ENCODE results near the gene RNF150. TPM values are rescaled to one million over a fixed set of nuclear protein-coding genes. Genes with fewer than 3 reads are reported as not detected.

RNF150 gene
- total and polyA plus RNA-seq, 4 donors, result 0.27 to 1.4 (median 0.81) TPM

DNA sequence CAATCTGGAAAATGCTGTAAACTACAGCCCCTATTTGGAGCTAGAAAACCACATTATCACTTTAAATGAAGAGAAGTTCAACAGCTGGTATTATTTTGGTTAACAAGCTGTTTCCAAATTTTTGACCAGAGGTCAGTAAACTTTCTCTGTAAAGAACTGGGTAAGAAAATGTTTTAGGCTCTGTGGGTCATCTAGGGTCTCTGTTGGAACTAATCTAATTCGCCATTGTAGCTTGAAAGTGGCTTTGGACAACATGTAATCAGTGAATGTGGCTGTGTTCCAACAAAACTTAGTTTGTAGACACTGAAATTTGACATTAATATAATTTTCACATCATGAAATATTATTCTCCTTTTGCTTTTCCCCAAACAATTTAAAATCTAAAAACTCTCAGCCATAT, 25.8 kb upstream of the RNF150 start:
- TF ChIP-seq RXRA (IDR thresholded peaks at IDR 0.05) (peak; percentile 15 to 47), EGR1 (IDR thresholded peaks at IDR 0.05; ENCODE audit: low read depth in 2 of 2) (no peak), RAD21 (IDR thresholded peaks at IDR 0.05) (no peak), HNF4G (IDR thresholded peaks at IDR 0.05) (no peak), NR2F2 (IDR thresholded peaks at IDR 0.05) (peak; percentile 66), HNF4A (conservative IDR thresholded peaks at IDR 0.05) (no peak), SP1 (IDR thresholded peaks at IDR 0.05) (no peak), YY1 (IDR thresholded peaks at IDR 0.05) (no peak), TAF1 (conservative IDR thresholded peaks at IDR 0.05) (no peak), FOXA2 (IDR thresholded peaks at IDR 0.05) (no peak)
- TF ChIP-seq, protein P1, sequence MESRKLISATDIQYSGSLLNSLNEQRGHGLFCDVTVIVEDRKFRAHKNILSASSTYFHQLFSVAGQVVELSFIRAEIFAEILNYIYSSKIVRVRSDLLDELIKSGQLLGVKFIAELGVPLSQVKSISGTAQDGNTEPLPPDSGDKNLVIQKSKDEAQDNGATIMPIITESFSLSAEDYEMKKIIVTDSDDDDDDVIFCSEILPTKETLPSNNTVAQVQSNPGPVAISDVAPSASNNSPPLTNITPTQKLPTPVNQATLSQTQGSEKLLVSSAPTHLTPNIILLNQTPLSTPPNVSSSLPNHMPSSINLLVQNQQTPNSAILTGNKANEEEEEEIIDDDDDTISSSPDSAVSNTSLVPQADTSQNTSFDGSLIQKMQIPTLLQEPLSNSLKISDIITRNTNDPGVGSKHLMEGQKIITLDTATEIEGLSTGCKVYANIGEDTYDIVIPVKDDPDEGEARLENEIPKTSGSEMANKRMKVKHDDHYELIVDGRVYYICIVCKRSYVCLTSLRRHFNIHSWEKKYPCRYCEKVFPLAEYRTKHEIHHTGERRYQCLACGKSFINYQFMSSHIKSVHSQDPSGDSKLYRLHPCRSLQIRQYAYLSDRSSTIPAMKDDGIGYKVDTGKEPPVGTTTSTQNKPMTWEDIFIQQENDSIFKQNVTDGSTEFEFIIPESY (IDR thresholded peaks at IDR 0.05), result no peak
- TF ChIP-seq, protein P2, sequence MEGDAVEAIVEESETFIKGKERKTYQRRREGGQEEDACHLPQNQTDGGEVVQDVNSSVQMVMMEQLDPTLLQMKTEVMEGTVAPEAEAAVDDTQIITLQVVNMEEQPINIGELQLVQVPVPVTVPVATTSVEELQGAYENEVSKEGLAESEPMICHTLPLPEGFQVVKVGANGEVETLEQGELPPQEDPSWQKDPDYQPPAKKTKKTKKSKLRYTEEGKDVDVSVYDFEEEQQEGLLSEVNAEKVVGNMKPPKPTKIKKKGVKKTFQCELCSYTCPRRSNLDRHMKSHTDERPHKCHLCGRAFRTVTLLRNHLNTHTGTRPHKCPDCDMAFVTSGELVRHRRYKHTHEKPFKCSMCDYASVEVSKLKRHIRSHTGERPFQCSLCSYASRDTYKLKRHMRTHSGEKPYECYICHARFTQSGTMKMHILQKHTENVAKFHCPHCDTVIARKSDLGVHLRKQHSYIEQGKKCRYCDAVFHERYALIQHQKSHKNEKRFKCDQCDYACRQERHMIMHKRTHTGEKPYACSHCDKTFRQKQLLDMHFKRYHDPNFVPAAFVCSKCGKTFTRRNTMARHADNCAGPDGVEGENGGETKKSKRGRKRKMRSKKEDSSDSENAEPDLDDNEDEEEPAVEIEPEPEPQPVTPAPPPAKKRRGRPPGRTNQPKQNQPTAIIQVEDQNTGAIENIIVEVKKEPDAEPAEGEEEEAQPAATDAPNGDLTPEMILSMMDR (IDR thresholded peaks at IDR 0.05; ENCODE audit: low read depth, low read length, missing input control), result no peak
- TF ChIP-seq, protein P3, sequence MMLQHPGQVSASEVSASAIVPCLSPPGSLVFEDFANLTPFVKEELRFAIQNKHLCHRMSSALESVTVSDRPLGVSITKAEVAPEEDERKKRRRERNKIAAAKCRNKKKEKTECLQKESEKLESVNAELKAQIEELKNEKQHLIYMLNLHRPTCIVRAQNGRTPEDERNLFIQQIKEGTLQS (IDR thresholded peaks at IDR 0.05), result no peak

DNA sequence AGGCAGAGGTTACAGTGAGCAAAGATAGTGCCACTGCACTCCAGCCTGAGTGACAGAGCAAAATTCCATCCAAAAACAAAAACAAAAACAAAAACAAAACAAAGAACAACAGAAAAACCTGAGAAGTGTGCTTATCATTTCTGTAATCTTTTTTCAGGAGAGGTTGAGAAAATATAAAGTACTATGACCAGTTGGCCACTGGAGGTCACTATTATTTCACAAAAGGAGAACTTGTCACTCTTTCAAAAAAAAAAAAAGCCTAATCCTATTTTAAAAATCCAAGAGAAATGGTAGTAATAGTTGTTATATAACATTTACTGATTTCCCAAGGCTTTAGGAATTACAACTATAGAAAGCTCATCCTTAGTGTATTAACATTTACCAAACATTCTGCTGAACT, 24.9 kb upstream of the RNF150 start:
- DNase-seq (ENCODE audit: low spot score), result no peak
- Histone ChIP-seq H3K4me3 (ENCODE audit: low read depth in 1 of 3, low read length in 3 of 3) (no peak overlapping the region), H3K36me3 (ENCODE audit: control insufficient read depth in 4 of 4, insufficient read depth in 3 of 4, low read depth in 1 of 4, low read length in 3 of 4) (no peaks in the 10 kb centered on the region), H3K9me3 (ENCODE audit: control insufficient read depth in 4 of 4, low read length in 3 of 4) (no peaks in the 10 kb centered on the region), H3K4me1 (ENCODE audit: control insufficient read depth in 4 of 4, insufficient read depth in 4 of 4, low read length in 3 of 4) (peaks cover 0 to 2% (median 0%) of the 10 kb centered on the region in 4 donors), H3K27me3 (ENCODE audit: control insufficient read depth in 4 of 4, insufficient read depth in 4 of 4, low read length in 3 of 4) (no peaks in the 10 kb centered on the region), H3K27ac (ENCODE audit: low read depth in 1 of 2, low read length in 2 of 2) (no peak overlapping the region), H3K9ac (ENCODE audit: low read depth in 1 of 2, low read length in 2 of 2) (no peak overlapping the region)
- no peak for TF ChIP-seq HNF4G (IDR thresholded peaks at IDR 0.05)
- TF ChIP-seq, protein P4, sequence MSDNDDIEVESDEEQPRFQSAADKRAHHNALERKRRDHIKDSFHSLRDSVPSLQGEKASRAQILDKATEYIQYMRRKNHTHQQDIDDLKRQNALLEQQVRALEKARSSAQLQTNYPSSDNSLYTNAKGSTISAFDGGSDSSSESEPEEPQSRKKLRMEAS (IDR thresholded peaks at IDR 0.05), result no peak
- TF ChIP-seq RXRA (IDR thresholded peaks at IDR 0.05), result no peak
- no peak for TF ChIP-seq FOXA2 (IDR thresholded peaks at IDR 0.05)
- TF ChIP-seq HNF4A (conservative IDR thresholded peaks at IDR 0.05), result no peak
- TF ChIP-seq SP1 (IDR thresholded peaks at IDR 0.05), result no peak
- TF ChIP-seq, protein P2 (IDR thresholded peaks at IDR 0.05; ENCODE audit: low read depth, low read length, missing input control), result peak; percentile 51
- TF ChIP-seq, protein P1 (IDR thresholded peaks at IDR 0.05), result no peak
- no peak for TF ChIP-seq FOXA1 (IDR thresholded peaks at IDR 0.05)
- TF ChIP-seq GABPA (IDR thresholded peaks at IDR 0.05 in 1 of 2, conservative IDR thresholded peaks at IDR 0.05 in 1 of 2), result no peak
- no peak for TF ChIP-seq NR2F2 (IDR thresholded peaks at IDR 0.05)
- TF ChIP-seq TAF1 (conservative IDR thresholded peaks at IDR 0.05), result no peak
- TF ChIP-seq JUND (IDR thresholded peaks at IDR 0.05), result no peak
- TF ChIP-seq RAD21 (IDR thresholded peaks at IDR 0.05), result peak; percentile 83 to 84
- no peak for TF ChIP-seq EGR1 (IDR thresholded peaks at IDR 0.05; ENCODE audit: low read depth in 2 of 2)

More for the DNA sequence above, 25.8 kb upstream of the RNF150 start:
- Histone ChIP-seq H3K4me3 (ENCODE audit: low read depth in 1 of 3, low read length in 3 of 3) (no peak overlapping the region), H3K9ac (ENCODE audit: low read depth in 1 of 2, low read length in 2 of 2) (no peak overlapping the region), H3K27ac (ENCODE audit: low read depth in 1 of 2, low read length in 2 of 2) (no peak overlapping the region), H3K4me1 (ENCODE audit: control insufficient read depth in 4 of 4, insufficient read depth in 4 of 4, low read length in 3 of 4) (no peaks in the 10 kb centered on the region), H3K9me3 (ENCODE audit: control insufficient read depth in 4 of 4, low read length in 3 of 4) (no peaks in the 10 kb centered on the region), H3K27me3 (ENCODE audit: control insufficient read depth in 4 of 4, insufficient read depth in 4 of 4, low read length in 3 of 4) (peaks cover 0 to 2% (median 0%) of the 10 kb centered on the region in 4 donors), H3K36me3 (ENCODE audit: control insufficient read depth in 4 of 4, insufficient read depth in 3 of 4, low read depth in 1 of 4, low read length in 3 of 4) (no peaks in the 10 kb centered on the region)
- no peak for DNase-seq (ENCODE audit: low spot score)
- 59% methylated on average over 1 of the region's 1 CpG for WGBS
